Measurements from ENCODE around the gene UGGT2.

DNA sequence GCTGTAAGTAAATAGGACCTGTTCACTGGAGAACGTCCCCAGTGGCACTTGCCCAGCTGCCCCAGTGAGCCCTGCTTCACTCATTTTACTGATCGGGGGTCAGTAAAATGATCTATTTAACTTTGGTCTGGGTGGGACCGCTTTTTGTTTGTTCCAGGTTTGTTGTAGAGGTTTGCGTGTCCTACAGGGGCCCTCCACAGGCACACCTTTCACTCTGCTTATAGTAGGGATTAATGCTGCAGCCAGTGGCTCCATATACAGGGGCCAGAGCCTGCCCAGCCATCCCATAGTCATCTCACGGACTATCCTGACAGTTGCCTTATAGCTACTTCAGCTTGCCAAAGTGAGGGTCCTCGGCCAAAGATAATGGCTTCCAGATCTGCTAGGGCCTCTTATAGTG, 272.2 kb downstream of the UGGT2 start:
- no peak for TF ChIP-seq POLR2A (IDR thresholded peaks at IDR 0.05)
- TF ChIP-seq, protein P1, sequence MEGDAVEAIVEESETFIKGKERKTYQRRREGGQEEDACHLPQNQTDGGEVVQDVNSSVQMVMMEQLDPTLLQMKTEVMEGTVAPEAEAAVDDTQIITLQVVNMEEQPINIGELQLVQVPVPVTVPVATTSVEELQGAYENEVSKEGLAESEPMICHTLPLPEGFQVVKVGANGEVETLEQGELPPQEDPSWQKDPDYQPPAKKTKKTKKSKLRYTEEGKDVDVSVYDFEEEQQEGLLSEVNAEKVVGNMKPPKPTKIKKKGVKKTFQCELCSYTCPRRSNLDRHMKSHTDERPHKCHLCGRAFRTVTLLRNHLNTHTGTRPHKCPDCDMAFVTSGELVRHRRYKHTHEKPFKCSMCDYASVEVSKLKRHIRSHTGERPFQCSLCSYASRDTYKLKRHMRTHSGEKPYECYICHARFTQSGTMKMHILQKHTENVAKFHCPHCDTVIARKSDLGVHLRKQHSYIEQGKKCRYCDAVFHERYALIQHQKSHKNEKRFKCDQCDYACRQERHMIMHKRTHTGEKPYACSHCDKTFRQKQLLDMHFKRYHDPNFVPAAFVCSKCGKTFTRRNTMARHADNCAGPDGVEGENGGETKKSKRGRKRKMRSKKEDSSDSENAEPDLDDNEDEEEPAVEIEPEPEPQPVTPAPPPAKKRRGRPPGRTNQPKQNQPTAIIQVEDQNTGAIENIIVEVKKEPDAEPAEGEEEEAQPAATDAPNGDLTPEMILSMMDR (IDR thresholded peaks at IDR 0.05) = no peak
